ENCODE measurements around the gene LTBP1.
A peak's percentile ranks its signal among the peaks of the same experiment; 100 is the strongest.

The LTBP1 gene

DNA sequence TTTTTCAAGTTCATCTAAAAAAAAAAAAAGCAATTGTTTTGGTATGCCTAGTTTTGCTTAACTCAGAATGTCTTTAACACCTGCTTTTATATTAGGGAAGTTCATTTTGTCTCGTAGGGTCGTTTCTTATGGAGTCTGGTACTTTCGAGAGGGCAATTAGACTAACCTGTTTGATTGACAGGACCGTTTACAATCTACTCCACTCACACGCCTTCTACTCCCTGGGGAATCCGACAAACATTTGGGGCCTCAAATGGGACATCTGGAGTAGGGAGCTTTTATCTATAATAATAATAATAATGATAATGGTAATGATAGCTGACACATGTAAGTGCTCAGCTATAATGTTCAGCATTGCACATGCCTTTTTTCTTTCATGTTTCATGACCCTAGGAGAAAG is 268.1 kb downstream of the LTBP1 start:
- H3K4me1 Mint-ChIP-seq: peaks cover 12% of the 10 kb centered on the region
- H3K9me3 Mint-ChIP-seq: no peaks in the 10 kb centered on the region

DNA sequence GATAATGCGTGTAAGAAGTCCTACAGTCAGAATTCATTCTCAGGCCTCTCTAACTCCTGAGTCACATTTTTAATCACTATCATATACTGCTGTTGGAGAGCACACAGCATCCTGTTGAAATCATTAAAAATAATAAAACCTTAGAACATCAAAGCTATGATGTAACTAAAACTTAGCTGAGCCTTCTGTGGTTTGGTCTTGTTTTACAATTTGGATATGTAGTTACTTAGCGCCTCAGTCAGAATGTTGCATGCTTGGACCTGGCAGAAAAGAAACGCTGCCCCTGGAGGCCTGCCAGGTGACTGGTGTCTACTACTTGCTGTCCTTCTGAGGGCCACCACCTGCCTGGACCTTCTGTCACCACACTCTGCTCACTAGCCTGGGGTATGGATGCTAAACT is 268.5 kb downstream of the LTBP1 start:
- Mint-ChIP-seq H3K36me3 (no peaks in the 10 kb centered on the region), H3K4me1 (peaks cover 13% of the 10 kb centered on the region), H3K4me3 (no peak overlapping the region), H3K27ac (no peak overlapping the region), H3K9me3 (no peaks in the 10 kb centered on the region), H3K27me3 (peaks cover 34% of the 10 kb centered on the region)
- ATAC-seq: no peak

More for the DNA sequence above, 268.1 kb downstream of the LTBP1 start:
- H3K36me3 Mint-ChIP-seq: no peaks in the 10 kb centered on the region
- ATAC-seq: peak; percentile 14
- H3K4me3 Mint-ChIP-seq: no peak overlapping the region
- H3K27ac Mint-ChIP-seq: no peak overlapping the region
- peaks cover 31% of the 10 kb centered on the region for H3K27me3 Mint-ChIP-seq

DNA sequence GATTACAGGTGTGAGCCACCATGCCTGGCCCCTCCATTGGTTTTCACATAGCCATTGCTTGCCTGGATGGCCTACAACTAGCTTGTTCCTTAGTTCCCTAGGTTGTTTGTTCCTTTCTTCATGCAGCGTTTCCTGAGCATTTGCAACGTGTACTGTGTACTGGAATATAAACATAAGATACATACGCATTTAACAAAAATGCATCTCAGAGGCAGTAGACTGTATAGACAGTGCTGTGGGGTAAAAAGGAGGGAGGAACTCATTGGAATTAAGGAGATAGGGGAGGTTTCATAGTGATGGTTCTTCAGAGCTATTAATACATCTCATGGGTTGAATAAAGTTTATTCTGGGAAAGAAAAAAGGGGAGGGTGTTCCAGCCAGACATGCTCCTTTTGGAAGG is 269.2 kb downstream of the LTBP1 start:
- Mint-ChIP-seq H3K9me3 (no peaks in the 10 kb centered on the region), H3K4me1 (peaks cover 13% of the 10 kb centered on the region), H3K27me3 (peaks cover 41% of the 10 kb centered on the region), H3K4me3 (no peak overlapping the region), H3K36me3 (no peaks in the 10 kb centered on the region), H3K27ac (no peak overlapping the region)
- ATAC-seq: no peak

- no peaks in the 10 kb centered on the region for H3K36me3 Mint-ChIP-seq
- H3K4me1 Mint-ChIP-seq: peaks cover 13% of the 10 kb centered on the region
- peaks cover 47% of the 10 kb centered on the region for H3K27me3 Mint-ChIP-seq
- no peak for ATAC-seq
- no peak overlapping the region for H3K4me3 Mint-ChIP-seq
- no peaks in the 10 kb centered on the region for H3K9me3 Mint-ChIP-seq
- no peak overlapping the region for H3K27ac Mint-ChIP-seq
Observed at GRCh38 chr2:33216508-33217182, 269.9 kb downstream of the LTBP1 start.

- H3K4me3 Mint-ChIP-seq: no peak overlapping the region
- H3K4me1 Mint-ChIP-seq: peaks cover 13% of the 10 kb centered on the region
- H3K36me3 Mint-ChIP-seq: no peaks in the 10 kb centered on the region
- peaks cover 48% of the 10 kb centered on the region for H3K27me3 Mint-ChIP-seq
- no peak for ATAC-seq
- no peak overlapping the region for H3K27ac Mint-ChIP-seq
- H3K9me3 Mint-ChIP-seq: no peaks in the 10 kb centered on the region
Observed at GRCh38 chr2:33217406-33217805, 270.7 kb downstream of the LTBP1 start.

DNA sequence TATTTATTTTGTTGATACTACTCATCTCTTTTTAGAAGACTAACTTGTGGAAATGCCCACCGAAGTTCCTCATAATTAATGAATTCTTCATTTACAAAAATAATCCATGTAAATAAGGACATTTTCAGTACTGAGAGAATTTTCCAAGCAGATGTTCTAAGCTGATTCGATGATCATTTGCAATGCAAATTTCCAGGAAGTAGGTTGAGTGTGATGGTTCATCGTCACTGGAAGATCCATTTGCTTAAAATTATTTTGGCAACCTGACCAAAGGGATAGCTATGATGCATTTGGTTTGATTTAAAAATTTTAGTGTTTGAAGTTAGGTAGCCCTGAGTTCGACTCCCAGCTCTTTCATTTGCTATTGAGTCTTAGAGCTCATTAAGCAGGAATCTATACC is 272.4 kb downstream of the LTBP1 start:
- H3K36me3 Mint-ChIP-seq: no peaks in the 10 kb centered on the region
- no peak overlapping the region for H3K4me3 Mint-ChIP-seq
- peaks cover 12% of the 10 kb centered on the region for H3K4me1 Mint-ChIP-seq
- peaks cover 46% of the 10 kb centered on the region for H3K27me3 Mint-ChIP-seq
- no peak for ATAC-seq
- no peak overlapping the region for H3K27ac Mint-ChIP-seq
- H3K9me3 Mint-ChIP-seq: no peaks in the 10 kb centered on the region

- H3K27me3 Mint-ChIP-seq: peaks cover 40% of the 10 kb centered on the region
- H3K27ac Mint-ChIP-seq: no peak overlapping the region
- H3K9me3 Mint-ChIP-seq: no peaks in the 10 kb centered on the region
- H3K4me1 Mint-ChIP-seq: peaks cover 6% of the 10 kb centered on the region
- H3K36me3 Mint-ChIP-seq: no peaks in the 10 kb centered on the region
- no peak for ATAC-seq
- no peak overlapping the region for H3K4me3 Mint-ChIP-seq
Observed at GRCh38 chr2:33219850-33220275, 273.1 kb downstream of the LTBP1 start.

- Mint-ChIP-seq H3K4me3 (no peak overlapping the region), H3K4me1 (peaks cover 6% of the 10 kb centered on the region), H3K36me3 (no peaks in the 10 kb centered on the region), H3K27ac (no peak overlapping the region), H3K27me3 (peaks cover 40% of the 10 kb centered on the region), H3K9me3 (peaks cover 2% of the 10 kb centered on the region)
- ATAC-seq: no peak
Observed at GRCh38 chr2:33220533-33220932, 273.8 kb downstream of the LTBP1 start.

- Mint-ChIP-seq H3K36me3 (no peaks in the 10 kb centered on the region), H3K27me3 (peaks cover 33% of the 10 kb centered on the region), H3K9me3 (peaks cover 4% of the 10 kb centered on the region), H3K27ac (no peak overlapping the region), H3K4me3 (no peak overlapping the region), H3K4me1 (peaks cover 6% of the 10 kb centered on the region)
- no peak for ATAC-seq
Observed at GRCh38 chr2:33221046-33221784, 274.5 kb downstream of the LTBP1 start.

DNA sequence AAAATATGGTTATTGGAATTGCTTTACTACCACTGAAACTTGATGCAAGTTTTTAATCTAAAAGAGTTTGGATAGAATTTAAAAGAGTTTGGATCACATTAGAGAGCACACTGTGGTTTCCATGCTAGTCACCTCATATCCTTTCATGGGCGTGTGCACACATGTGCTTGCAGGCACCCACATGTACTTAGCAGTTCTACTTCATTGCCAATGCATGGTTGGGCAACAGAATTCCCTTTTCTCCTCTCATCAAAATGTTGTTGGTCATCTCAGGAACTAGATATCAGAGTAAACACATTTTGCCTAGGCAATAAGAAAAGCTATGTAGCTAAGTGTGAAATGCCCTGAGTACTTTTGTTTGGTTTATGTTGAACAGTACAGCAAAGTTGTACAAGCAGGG is 275.6 kb downstream of the LTBP1 start:
- Mint-ChIP-seq H3K27me3 (peaks cover 24% of the 10 kb centered on the region), H3K36me3 (no peaks in the 10 kb centered on the region), H3K4me1 (peaks cover 6% of the 10 kb centered on the region), H3K9me3 (peaks cover 4% of the 10 kb centered on the region), H3K4me3 (no peak overlapping the region), H3K27ac (no peak overlapping the region)
- ATAC-seq: no peak

DNA sequence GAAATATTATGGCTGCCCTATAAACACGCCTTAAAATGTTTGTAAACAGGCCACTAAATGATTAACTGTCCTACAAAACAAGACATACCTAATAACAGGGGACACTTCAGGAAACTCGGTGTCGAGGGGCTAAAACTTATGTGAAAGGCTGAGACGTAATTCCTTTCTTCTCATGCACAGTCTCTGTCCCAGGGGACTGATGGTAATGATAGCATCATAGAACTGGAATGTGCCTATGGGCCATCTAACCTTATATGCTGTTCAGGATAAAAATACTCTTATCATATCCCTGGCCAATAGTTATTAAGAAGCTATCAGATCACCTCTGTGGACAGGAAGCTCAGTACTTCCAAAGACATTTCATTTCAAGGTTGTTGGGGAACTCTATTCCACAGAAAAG is 277.1 kb downstream of the LTBP1 start:
- Mint-ChIP-seq H3K27ac (no peak overlapping the region), H3K27me3 (peaks cover 24% of the 10 kb centered on the region), H3K4me1 (peaks cover 6% of the 10 kb centered on the region), H3K9me3 (peaks cover 4% of the 10 kb centered on the region), H3K36me3 (no peaks in the 10 kb centered on the region), H3K4me3 (no peak overlapping the region)
- no peak for ATAC-seq

DNA sequence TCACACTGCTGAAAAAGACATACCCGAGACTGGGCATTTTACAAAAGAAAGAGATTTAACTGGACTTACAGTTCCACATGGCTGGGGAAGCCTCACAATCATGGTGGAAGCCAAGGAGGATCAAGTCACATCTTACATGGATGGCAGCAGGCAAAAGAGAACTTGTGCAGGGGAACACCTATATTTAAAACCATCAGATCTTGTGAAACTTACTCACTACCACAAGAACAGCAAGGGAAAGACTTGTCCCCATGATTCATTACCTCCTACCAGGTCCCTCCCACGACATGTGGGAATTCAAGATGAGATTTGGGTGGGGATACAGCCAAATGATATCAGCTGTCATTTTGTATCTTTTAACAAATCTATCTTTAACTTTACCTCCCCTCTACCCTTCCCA is 278.6 kb downstream of the LTBP1 start:
- ATAC-seq: no peak
- no peak overlapping the region for H3K4me3 Mint-ChIP-seq
- no peak overlapping the region for H3K27ac Mint-ChIP-seq
- peaks cover 14% of the 10 kb centered on the region for H3K27me3 Mint-ChIP-seq
- H3K36me3 Mint-ChIP-seq: no peaks in the 10 kb centered on the region
- H3K4me1 Mint-ChIP-seq: no peaks in the 10 kb centered on the region
- peaks cover 4% of the 10 kb centered on the region for H3K9me3 Mint-ChIP-seq

DNA sequence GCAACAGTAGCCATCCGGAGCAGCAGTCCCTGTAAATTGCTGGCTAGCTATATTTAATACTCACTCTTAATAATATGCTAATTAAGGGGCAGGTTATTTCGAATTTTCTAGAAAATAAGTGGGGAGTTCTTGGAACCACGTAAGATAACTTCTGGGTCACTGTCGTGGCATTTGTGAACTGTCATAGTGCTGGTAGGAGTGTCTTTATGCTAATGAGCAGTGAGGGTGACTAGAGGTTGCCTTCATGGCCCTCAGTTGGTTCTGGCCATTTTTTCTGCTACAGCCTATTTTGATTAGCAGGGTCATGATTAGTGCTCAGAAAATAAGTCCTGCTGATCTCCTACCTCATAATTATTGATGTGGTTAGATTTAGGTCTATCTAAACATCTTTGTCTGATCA is 279.8 kb downstream of the LTBP1 start:
- no peak for ATAC-seq
- H3K27me3 Mint-ChIP-seq: peaks cover 4% of the 10 kb centered on the region
- H3K36me3 Mint-ChIP-seq: no peaks in the 10 kb centered on the region
- H3K9me3 Mint-ChIP-seq: peaks cover 4% of the 10 kb centered on the region
- H3K4me3 Mint-ChIP-seq: no peak overlapping the region
- H3K27ac Mint-ChIP-seq: no peak overlapping the region
- no peaks in the 10 kb centered on the region for H3K4me1 Mint-ChIP-seq

DNA sequence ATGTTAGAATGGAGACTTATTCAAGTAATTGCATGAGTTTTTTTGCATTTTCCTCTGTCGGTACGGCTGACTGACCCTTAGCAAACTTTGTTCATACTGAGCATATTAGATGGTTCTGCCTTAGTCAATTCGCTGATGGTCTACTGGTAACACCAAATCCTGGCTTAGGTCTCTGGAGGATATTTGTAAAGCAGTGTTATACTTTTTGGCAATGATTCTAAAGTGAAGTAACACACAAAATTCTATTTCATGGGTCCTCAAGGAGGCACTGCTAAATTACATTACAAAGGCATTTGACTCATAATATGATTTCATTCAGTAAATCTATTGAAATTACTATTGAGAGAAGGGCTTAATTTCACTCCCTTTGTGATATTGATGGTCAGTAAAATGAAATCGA is 282.9 kb downstream of the LTBP1 start:
- H3K27ac Mint-ChIP-seq: no peak overlapping the region
- H3K27me3 Mint-ChIP-seq: peaks cover 31% of the 10 kb centered on the region
- no peak overlapping the region for H3K4me3 Mint-ChIP-seq
- H3K4me1 Mint-ChIP-seq: no peaks in the 10 kb centered on the region
- no peaks in the 10 kb centered on the region for H3K36me3 Mint-ChIP-seq
- ATAC-seq: no peak
- H3K9me3 Mint-ChIP-seq: peaks cover 4% of the 10 kb centered on the region

DNA sequence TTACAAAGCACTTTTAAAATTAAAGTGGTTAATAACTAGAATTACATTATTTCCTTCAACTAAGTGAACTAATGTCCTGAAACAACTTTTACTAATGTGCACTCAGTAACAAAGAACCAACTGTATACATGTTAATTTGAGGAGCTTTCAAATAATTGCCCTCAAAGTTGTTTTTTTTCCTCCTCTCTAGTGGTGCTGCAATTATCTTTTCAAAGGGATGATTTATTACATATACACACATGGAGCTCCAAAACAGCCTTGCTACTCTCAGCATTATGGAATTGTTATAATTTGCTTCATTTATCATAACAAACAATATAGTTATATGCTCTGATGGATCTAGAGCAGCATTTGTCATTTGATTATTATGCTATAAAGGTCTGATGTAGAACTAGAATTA is 283.4 kb downstream of the LTBP1 start:
- H3K9me3 Mint-ChIP-seq: peaks cover 4% of the 10 kb centered on the region
- no peaks in the 10 kb centered on the region for H3K4me1 Mint-ChIP-seq
- no peaks in the 10 kb centered on the region for H3K36me3 Mint-ChIP-seq
- no peak overlapping the region for H3K4me3 Mint-ChIP-seq
- no peak overlapping the region for H3K27ac Mint-ChIP-seq
- no peak for ATAC-seq
- H3K27me3 Mint-ChIP-seq: peaks cover 34% of the 10 kb centered on the region

- peaks cover 34% of the 10 kb centered on the region for H3K27me3 Mint-ChIP-seq
- no peak overlapping the region for H3K4me3 Mint-ChIP-seq
- no peaks in the 10 kb centered on the region for H3K36me3 Mint-ChIP-seq
- H3K9me3 Mint-ChIP-seq: no peaks in the 10 kb centered on the region
- no peak overlapping the region for H3K27ac Mint-ChIP-seq
- no peak for ATAC-seq
- H3K4me1 Mint-ChIP-seq: no peaks in the 10 kb centered on the region
Observed at GRCh38 chr2:33230842-33231241, 284.1 kb downstream of the LTBP1 start.

Measured in stimulated activated memory B cell treated with anti-CD40 and anti-IgM and Interleukin-4, amounts not matched to agents 10 μg/mL and 1 μg/mL and 100 μg/mL, for 72 hours (primary cell).